Measurements from ENCODE around the gene C14orf132. TPM values are rescaled to one million over a fixed set of nuclear protein-coding genes. Genes with fewer than 3 reads are reported as not detected.

Gene C14orf132
- total and polyA plus RNA-seq, 2 donors (not counting 1 experiment from before 2014, with no cell fraction given): 0.30 to 0.85 TPM

- Histone ChIP-seq H3K9me3 (ENCODE audit: control extremely low read depth in 1 of 3, control insufficient read depth in 2 of 3, insufficient read depth in 1 of 3, low read length in 2 of 3) (no peaks in the 10 kb centered on the region), H3K79me2 (ENCODE audit: control insufficient read depth, insufficient read depth, low read length) (no peaks in the 10 kb centered on the region), H3K9ac (ENCODE audit: low read length) (no peak overlapping the region), H3K27me3 (replicated peaks in 1 of 4; ENCODE audit: control extremely low read depth in 1 of 4, control insufficient read depth in 3 of 4, insufficient read depth in 4 of 4, low read length in 3 of 4) (peaks cover 0 to 3% (median 0%) of the 10 kb centered on the region in 4 experiments), H3K36me3 (replicated peaks in 1 of 2; ENCODE audit: control extremely low read depth in 1 of 2, control insufficient read depth in 1 of 2, extremely low read depth in 1 of 2, insufficient read depth in 2 of 2, low read length in 1 of 2) (no peaks in the 10 kb centered on the region), H3K4me3 (ENCODE audit: control extremely low read depth in 1 of 5, extremely low read depth in 1 of 5, insufficient read depth in 1 of 5, low read depth in 2 of 5, low read length in 4 of 5) (no peak overlapping the region), H4K20me1 (ENCODE audit: control insufficient read depth, insufficient read depth, low read length, poor library complexity, severe bottlenecking) (no peaks in the 10 kb centered on the region), H3K27ac (ENCODE audit: low read length in 2 of 2) (no peak overlapping the region), H3K4me2 (replicated peaks; ENCODE audit: low read depth, low read length, poor library complexity, severe bottlenecking) (no peak overlapping the region), H2AFZ (ENCODE audit: insufficient read depth, low read depth, low read length, poor library complexity, severe bottlenecking) (no peak overlapping the region), H3K4me1 (ENCODE audit: control insufficient read depth in 2 of 2, insufficient read depth in 2 of 2, low read length in 2 of 2) (no peaks in the 10 kb centered on the region)
- ChIA-PET CTCF (no interaction called here), POLR2A (no interaction called here)
- Mint-ChIP-seq H3K4me3 (no peak overlapping the region), H3K9me3 (ENCODE audit: insufficient read depth) (no peaks in the 10 kb centered on the region), H3K4me1 (no peaks in the 10 kb centered on the region), H3K27ac (no peak overlapping the region), H3K27me3 (peaks cover 44% of the 10 kb centered on the region)
- intact Hi-C loops (cut with micrococcal nuclease): no loop called here
- DNase-seq (no peak), ATAC-seq (ENCODE audit: low read depth) (no peak)
- no peak for TF ChIP-seq EZH2 (IDR thresholded peaks at IDR 0.05; ENCODE audit: borderline replicate concordance, insufficient read depth, low read depth, low read length, poor library complexity, severe bottlenecking)
- TF ChIP-seq, protein P1, sequence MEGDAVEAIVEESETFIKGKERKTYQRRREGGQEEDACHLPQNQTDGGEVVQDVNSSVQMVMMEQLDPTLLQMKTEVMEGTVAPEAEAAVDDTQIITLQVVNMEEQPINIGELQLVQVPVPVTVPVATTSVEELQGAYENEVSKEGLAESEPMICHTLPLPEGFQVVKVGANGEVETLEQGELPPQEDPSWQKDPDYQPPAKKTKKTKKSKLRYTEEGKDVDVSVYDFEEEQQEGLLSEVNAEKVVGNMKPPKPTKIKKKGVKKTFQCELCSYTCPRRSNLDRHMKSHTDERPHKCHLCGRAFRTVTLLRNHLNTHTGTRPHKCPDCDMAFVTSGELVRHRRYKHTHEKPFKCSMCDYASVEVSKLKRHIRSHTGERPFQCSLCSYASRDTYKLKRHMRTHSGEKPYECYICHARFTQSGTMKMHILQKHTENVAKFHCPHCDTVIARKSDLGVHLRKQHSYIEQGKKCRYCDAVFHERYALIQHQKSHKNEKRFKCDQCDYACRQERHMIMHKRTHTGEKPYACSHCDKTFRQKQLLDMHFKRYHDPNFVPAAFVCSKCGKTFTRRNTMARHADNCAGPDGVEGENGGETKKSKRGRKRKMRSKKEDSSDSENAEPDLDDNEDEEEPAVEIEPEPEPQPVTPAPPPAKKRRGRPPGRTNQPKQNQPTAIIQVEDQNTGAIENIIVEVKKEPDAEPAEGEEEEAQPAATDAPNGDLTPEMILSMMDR (IDR thresholded peaks at IDR 0.05): no peak
- no CpG with 5 or more reads among the region's 2 CpGs for WGBS (ENCODE audit: insufficient coverage)
Observed at GRCh38 chr14:96054661-96055060, 15.5 kb downstream of the C14orf132 start.

- no peak for ATAC-seq (ENCODE audit: low read depth)
- Histone ChIP-seq H4K20me1 (ENCODE audit: control insufficient read depth, insufficient read depth, low read length, poor library complexity, severe bottlenecking) (no peaks in the 10 kb centered on the region), H3K4me3 (ENCODE audit: control extremely low read depth in 1 of 5, extremely low read depth in 1 of 5, insufficient read depth in 1 of 5, low read depth in 2 of 5, low read length in 4 of 5) (no peak overlapping the region), H2AFZ (ENCODE audit: insufficient read depth, low read depth, low read length, poor library complexity, severe bottlenecking) (no peak overlapping the region), H3K9me3 (ENCODE audit: control extremely low read depth in 1 of 3, control insufficient read depth in 2 of 3, insufficient read depth in 1 of 3, low read length in 2 of 3) (no peaks in the 10 kb centered on the region), H3K36me3 (replicated peaks in 1 of 2; ENCODE audit: control extremely low read depth in 1 of 2, control insufficient read depth in 1 of 2, extremely low read depth in 1 of 2, insufficient read depth in 2 of 2, low read length in 1 of 2) (no peaks in the 10 kb centered on the region), H3K27me3 (replicated peaks in 1 of 4; ENCODE audit: control extremely low read depth in 1 of 4, control insufficient read depth in 3 of 4, insufficient read depth in 4 of 4, low read length in 3 of 4) (peaks cover 0 to 3% (median 0%) of the 10 kb centered on the region in 4 experiments), H3K4me2 (replicated peaks; ENCODE audit: low read depth, low read length, poor library complexity, severe bottlenecking) (no peak overlapping the region), H3K4me1 (ENCODE audit: control insufficient read depth in 2 of 2, insufficient read depth in 2 of 2, low read length in 2 of 2) (no peaks in the 10 kb centered on the region), H3K27ac (ENCODE audit: low read length in 2 of 2) (no peak overlapping the region), H3K9ac (ENCODE audit: low read length) (no peak overlapping the region), H3K79me2 (ENCODE audit: control insufficient read depth, insufficient read depth, low read length) (no peaks in the 10 kb centered on the region)
- WGBS (ENCODE audit: insufficient coverage): 84% methylated on average over 9 of the region's 12 CpGs
- Mint-ChIP-seq H3K4me3 (no peak overlapping the region), H3K27ac (no peak overlapping the region), H3K4me1 (no peaks in the 10 kb centered on the region), H3K9me3 (ENCODE audit: insufficient read depth) (no peaks in the 10 kb centered on the region), H3K27me3 (peaks cover 47% of the 10 kb centered on the region)
- ChIA-PET POLR2A (no interaction called here), CTCF (no interaction called here)
- no peak for DNase-seq
- TF ChIP-seq EZH2 (IDR thresholded peaks at IDR 0.05; ENCODE audit: borderline replicate concordance, insufficient read depth, low read depth, low read length, poor library complexity, severe bottlenecking): no peak
- TF ChIP-seq, protein P1 (IDR thresholded peaks at IDR 0.05): no peak
- intact Hi-C loops (cut with micrococcal nuclease): no loop called here
Observed at GRCh38 chr14:96055065-96055752, 16.0 kb downstream of the C14orf132 start.

Data from B cell (primary cell).